GM23338 (cell line): ENCODE data around the gene MT1B. TPM values are rescaled to one million over a fixed set of nuclear protein-coding genes. Genes with fewer than 3 reads are reported as not detected.

Experiments
- ATAC-seq: fragments of 200-7000 bp; cut with Tn5 transposase; 3 replicates; pipeline ENCODE4 v1.9.1; 2020
- DNase-seq: peaks from one replicate; pipeline ENCODE4 v3.0.0-alpha.2; 2015; ENCODE audit warnings: low spot score
- H2AFZ ChIP-seq: fragments of 200-600 bp; sonication (generic); 2 replicates; pipeline ENCODE4 v1.8.0; 2016; ENCODE audit warnings: antibody characterized with exemption, mild to moderate bottlenecking, moderate library complexity
- H3F3A ChIP-seq: fragments of 200-600 bp; sonication (generic); replicated peaks from 2 replicates; pipeline ENCODE4 v1.8.0; 2017; ENCODE audit warnings: antibody characterized with exemption, mixed run types, low read depth
- H3K27ac ChIP-seq: fragments of 200-600 bp; sonication (generic); 2 replicates; pipeline ENCODE4 v1.6.1; 2016; ENCODE audit warnings: low read depth
- H3K27me3 ChIP-seq: fragments of 200-600 bp; sonication (generic); 2 replicates; pipeline ENCODE4 v1.8.0; 2016; ENCODE audit warnings: mild to moderate bottlenecking, mixed run types, moderate library complexity; ENCODE audit not compliant: insufficient read depth
- H3K36me3 ChIP-seq: fragments of 200-600 bp; sonication (generic); 2 replicates; pipeline ENCODE4 v1.8.0; 2016; ENCODE audit warnings: mild to moderate bottlenecking; ENCODE audit not compliant: insufficient read depth
- H3K4me1 ChIP-seq: fragments of 200-600 bp; sonication (generic); 2 replicates; pipeline ENCODE4 v1.8.0; 2016; ENCODE audit warnings: mild to moderate bottlenecking, moderate library complexity; ENCODE audit not compliant: insufficient read depth
- H3K4me2 ChIP-seq: fragments of 200-600 bp; sonication (generic); 2 replicates; pipeline ENCODE4 v1.7.1; 2017; ENCODE audit warnings: mixed run types
- H3K4me3 ChIP-seq: fragments of 200-600 bp; sonication (generic); 2 replicates; pipeline ENCODE4 v1.6.1; 2016; ENCODE audit warnings: mixed run types
- H3K79me2 ChIP-seq: fragments of 200-600 bp; sonication (generic); replicated peaks from 2 replicates; pipeline ENCODE4 v1.8.0; 2017; ENCODE audit warnings: mild to moderate bottlenecking; ENCODE audit not compliant: insufficient read depth
- H3K9me2 ChIP-seq: fragments of 200-600 bp; sonication (generic); 2 replicates; pipeline ENCODE4 v1.8.0; 2017; ENCODE audit not compliant: insufficient read depth
- H4K20me1 ChIP-seq: fragments of 200-600 bp; sonication (generic); replicated peaks from 2 replicates; pipeline ENCODE4 v1.8.0; 2017; ENCODE audit warnings: mild to moderate bottlenecking; ENCODE audit not compliant: insufficient read depth
- H3K27ac Mint-ChIP-seq: 2 replicates; pipeline ENCODE4 v1.8.0; 2020; ENCODE audit warnings: inconsistent platforms, mild to moderate bottlenecking, moderate library complexity, mixed read lengths
- H3K27me3 Mint-ChIP-seq: 3 replicates; pipeline ENCODE4 v1.8.0; 2022; ENCODE audit warnings: low read depth, mild to moderate bottlenecking, moderate library complexity, mixed read lengths, inconsistent platforms; ENCODE audit not compliant: insufficient read depth, poor library complexity
- H3K36me3 Mint-ChIP-seq: 3 replicates; pipeline ENCODE4 v1.8.0; 2021; ENCODE audit warnings: low read depth, mild to moderate bottlenecking, inconsistent platforms, moderate library complexity, mixed read lengths
- H3K4me1 Mint-ChIP-seq: 3 replicates; pipeline ENCODE4 v1.8.0; 2020; ENCODE audit warnings: mild to moderate bottlenecking, inconsistent platforms, mixed read lengths
- H3K4me3 Mint-ChIP-seq: 3 replicates; pipeline ENCODE4 v1.8.0; 2021; ENCODE audit warnings: moderate library complexity, mild to moderate bottlenecking, inconsistent platforms, mixed read lengths
- H3K9me3 Mint-ChIP-seq: 3 replicates; pipeline ENCODE4 v1.8.0; 2020; ENCODE audit warnings: moderate library complexity, mild to moderate bottlenecking, inconsistent platforms, mixed read lengths
- CREB1 ChIP-seq: fragments of 250-450 bp; sonication (Bioruptor Pico); IDR thresholded peaks from 2 replicates; pipeline ENCODE4 v1.5.0; 2020; ENCODE audit warnings: low read depth, mild to moderate bottlenecking, moderate library complexity
- JUNB ChIP-seq: IDR thresholded peaks from one replicate; pipeline ENCODE4 v1.6.1; 2016; ENCODE audit warnings: antibody characterized with exemption; ENCODE audit not compliant: unreplicated experiment
- NANOG ChIP-seq: IDR thresholded peaks from 2 replicates; pipeline ENCODE4 v1.6.1; 2016; ENCODE audit warnings: antibody characterized with exemption, borderline replicate concordance
- POLR2AphosphoS5 ChIP-seq: IDR thresholded peaks from 2 replicates; pipeline ENCODE4 v1.6.1; 2016; ENCODE audit warnings: antibody characterized with exemption, low read depth
- STAT1 ChIP-seq: IDR thresholded peaks from one replicate; pipeline ENCODE4 v1.6.1; 2016; ENCODE audit warnings: antibody characterized with exemption; ENCODE audit not compliant: unreplicated experiment
- ZNF114 ChIP-seq: fragments of 250-450 bp; sonication (Bioruptor Pico); IDR thresholded peaks from 2 replicates; pipeline ENCODE4 v1.5.0; 2020; ENCODE audit warnings: mild to moderate bottlenecking, moderate library complexity
- ZNF331 ChIP-seq: fragments of 250-450 bp; sonication (Bioruptor Pico); IDR thresholded peaks from 2 replicates; pipeline ENCODE4 v1.5.0; 2020; ENCODE audit warnings: low read depth, mild to moderate bottlenecking, moderate library complexity
- polyA plus RNA-seq: library from polyadenylated mRNA; unstranded; fragments of >200 nt; fragmentation: Nextera tagmentation; extraction: Ambion mirVana; gene quantifications from 2 replicates; pipeline ENCODE4 v1.2.1, GENCODE V29; 2016
- total RNA-seq: library from RNA; depleted of rRNA; stranded (reverse); fragments of >200 nt; shearing (Covaris generic); gene quantifications from 2 replicates; pipeline ENCODE4 v1.2.3, GENCODE V29; 2014
- TF ChIP-seq, protein P1 (sequence below), 2 experiments: fragments of 200-600 bp in 1 of 2; sonication (generic) in 1 of 2; conservative IDR thresholded peaks; 2 replicates each; pipeline versions ENCODE4 v1.5.1 to v1.6.1; 2016 to 2017; ENCODE audit warnings: antibody characterized with exemption in 2 of 2, low read depth in 2 of 2, mild to moderate bottlenecking in 2 of 2, moderate library complexity in 1 of 2
- TF ChIP-seq, protein P2 (sequence below): fragments of 250-450 bp; sonication (Bioruptor Pico); IDR thresholded peaks from 2 replicates; pipeline ENCODE4 v1.5.0; 2020; ENCODE audit warnings: mild to moderate bottlenecking, moderate library complexity
- TF ChIP-seq, protein P3 (sequence below): IDR thresholded peaks from one replicate; pipeline ENCODE4 v1.6.1; 2018; ENCODE audit warnings: antibody characterized with exemption; ENCODE audit not compliant: unreplicated experiment
- TF ChIP-seq, protein P4 (sequence below): IDR thresholded peaks from 2 replicates; pipeline ENCODE4 v1.6.1; 2016; ENCODE audit warnings: antibody characterized with exemption

The MT1B gene
- total and polyA plus RNA-seq, 2 experiments from 2014 or later = not detected

DNA sequence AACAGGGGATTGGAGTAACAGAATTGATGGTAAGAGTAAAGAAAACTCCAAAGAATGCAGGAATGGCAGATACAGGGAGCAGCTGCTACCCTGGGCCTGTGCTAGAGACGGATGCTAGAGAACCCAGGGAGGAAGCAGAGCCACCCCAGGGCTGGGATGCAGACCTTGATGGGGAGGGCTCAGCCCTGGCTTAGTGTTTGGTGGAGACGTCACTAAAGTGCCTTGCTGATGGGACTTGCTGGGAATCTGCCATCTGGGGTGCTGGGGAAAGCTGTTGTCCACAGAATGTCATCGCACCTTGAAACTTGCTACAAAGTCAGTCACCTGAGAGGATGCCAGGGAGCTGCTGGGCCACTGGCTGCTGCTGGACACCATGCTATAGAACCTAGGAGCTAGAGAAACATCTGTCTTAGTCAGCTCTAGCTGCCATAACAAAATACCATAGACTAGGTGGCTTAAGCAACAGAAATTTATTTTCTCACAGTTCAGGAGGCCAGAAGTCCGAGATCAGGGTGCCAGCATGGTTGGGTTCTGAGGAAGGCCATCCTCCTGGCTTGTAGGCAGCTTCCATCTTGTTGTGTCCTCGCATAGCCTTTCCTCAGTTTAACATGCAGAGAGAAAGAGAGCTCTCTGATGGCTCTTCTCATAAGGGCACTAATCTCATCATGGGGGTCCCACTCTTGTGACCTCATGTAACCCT lies 45.9 kb downstream of the MT1B start:
- H3K36me3 Mint-ChIP-seq = peaks cover 3% of the 10 kb centered on the region; the same call in 1 of the 3 replicates
- ATAC-seq = no peak

More for the DNA sequence above, 45.9 kb downstream of the MT1B start:
- Histone ChIP-seq H3K9me2 (no peaks in the 10 kb centered on the region), H3K4me1 (peaks cover 7% of the 10 kb centered on the region; the same call in 1 of the 2 replicates), H3K4me2 (no peak overlapping the region), H3F3A (0 out of 2 replicates have a peak, but pooled peaks cover under 1% of the 10 kb centered on the region), H4K20me1 (no peaks in the 10 kb centered on the region), H3K27ac (no peak overlapping the region), H3K36me3 (no peaks in the 10 kb centered on the region), H3K4me3 (no peak overlapping the region), H3K27me3 (no peaks in the 10 kb centered on the region), H3K79me2 (no peaks in the 10 kb centered on the region), H2AFZ (no peak overlapping the region)
- Mint-ChIP-seq H3K4me1 (peaks cover 11% of the 10 kb centered on the region), H3K4me3 (no peak overlapping the region), H3K27ac (no peak overlapping the region), H3K27me3 (peaks cover 5% of the 10 kb centered on the region), H3K9me3 (peaks cover 17% of the 10 kb centered on the region)
- TF ChIP-seq JUNB = no peak
- TF ChIP-seq STAT1 = no peak
- no peak for TF ChIP-seq CREB1
- no peak for TF ChIP-seq NANOG
- no peak for TF ChIP-seq ZNF114
- TF ChIP-seq, protein P1, sequence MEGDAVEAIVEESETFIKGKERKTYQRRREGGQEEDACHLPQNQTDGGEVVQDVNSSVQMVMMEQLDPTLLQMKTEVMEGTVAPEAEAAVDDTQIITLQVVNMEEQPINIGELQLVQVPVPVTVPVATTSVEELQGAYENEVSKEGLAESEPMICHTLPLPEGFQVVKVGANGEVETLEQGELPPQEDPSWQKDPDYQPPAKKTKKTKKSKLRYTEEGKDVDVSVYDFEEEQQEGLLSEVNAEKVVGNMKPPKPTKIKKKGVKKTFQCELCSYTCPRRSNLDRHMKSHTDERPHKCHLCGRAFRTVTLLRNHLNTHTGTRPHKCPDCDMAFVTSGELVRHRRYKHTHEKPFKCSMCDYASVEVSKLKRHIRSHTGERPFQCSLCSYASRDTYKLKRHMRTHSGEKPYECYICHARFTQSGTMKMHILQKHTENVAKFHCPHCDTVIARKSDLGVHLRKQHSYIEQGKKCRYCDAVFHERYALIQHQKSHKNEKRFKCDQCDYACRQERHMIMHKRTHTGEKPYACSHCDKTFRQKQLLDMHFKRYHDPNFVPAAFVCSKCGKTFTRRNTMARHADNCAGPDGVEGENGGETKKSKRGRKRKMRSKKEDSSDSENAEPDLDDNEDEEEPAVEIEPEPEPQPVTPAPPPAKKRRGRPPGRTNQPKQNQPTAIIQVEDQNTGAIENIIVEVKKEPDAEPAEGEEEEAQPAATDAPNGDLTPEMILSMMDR (conservative IDR thresholded peaks at IDR 0.05; ENCODE audit: low read depth in 2 of 2) = no peak
- TF ChIP-seq, protein P2, sequence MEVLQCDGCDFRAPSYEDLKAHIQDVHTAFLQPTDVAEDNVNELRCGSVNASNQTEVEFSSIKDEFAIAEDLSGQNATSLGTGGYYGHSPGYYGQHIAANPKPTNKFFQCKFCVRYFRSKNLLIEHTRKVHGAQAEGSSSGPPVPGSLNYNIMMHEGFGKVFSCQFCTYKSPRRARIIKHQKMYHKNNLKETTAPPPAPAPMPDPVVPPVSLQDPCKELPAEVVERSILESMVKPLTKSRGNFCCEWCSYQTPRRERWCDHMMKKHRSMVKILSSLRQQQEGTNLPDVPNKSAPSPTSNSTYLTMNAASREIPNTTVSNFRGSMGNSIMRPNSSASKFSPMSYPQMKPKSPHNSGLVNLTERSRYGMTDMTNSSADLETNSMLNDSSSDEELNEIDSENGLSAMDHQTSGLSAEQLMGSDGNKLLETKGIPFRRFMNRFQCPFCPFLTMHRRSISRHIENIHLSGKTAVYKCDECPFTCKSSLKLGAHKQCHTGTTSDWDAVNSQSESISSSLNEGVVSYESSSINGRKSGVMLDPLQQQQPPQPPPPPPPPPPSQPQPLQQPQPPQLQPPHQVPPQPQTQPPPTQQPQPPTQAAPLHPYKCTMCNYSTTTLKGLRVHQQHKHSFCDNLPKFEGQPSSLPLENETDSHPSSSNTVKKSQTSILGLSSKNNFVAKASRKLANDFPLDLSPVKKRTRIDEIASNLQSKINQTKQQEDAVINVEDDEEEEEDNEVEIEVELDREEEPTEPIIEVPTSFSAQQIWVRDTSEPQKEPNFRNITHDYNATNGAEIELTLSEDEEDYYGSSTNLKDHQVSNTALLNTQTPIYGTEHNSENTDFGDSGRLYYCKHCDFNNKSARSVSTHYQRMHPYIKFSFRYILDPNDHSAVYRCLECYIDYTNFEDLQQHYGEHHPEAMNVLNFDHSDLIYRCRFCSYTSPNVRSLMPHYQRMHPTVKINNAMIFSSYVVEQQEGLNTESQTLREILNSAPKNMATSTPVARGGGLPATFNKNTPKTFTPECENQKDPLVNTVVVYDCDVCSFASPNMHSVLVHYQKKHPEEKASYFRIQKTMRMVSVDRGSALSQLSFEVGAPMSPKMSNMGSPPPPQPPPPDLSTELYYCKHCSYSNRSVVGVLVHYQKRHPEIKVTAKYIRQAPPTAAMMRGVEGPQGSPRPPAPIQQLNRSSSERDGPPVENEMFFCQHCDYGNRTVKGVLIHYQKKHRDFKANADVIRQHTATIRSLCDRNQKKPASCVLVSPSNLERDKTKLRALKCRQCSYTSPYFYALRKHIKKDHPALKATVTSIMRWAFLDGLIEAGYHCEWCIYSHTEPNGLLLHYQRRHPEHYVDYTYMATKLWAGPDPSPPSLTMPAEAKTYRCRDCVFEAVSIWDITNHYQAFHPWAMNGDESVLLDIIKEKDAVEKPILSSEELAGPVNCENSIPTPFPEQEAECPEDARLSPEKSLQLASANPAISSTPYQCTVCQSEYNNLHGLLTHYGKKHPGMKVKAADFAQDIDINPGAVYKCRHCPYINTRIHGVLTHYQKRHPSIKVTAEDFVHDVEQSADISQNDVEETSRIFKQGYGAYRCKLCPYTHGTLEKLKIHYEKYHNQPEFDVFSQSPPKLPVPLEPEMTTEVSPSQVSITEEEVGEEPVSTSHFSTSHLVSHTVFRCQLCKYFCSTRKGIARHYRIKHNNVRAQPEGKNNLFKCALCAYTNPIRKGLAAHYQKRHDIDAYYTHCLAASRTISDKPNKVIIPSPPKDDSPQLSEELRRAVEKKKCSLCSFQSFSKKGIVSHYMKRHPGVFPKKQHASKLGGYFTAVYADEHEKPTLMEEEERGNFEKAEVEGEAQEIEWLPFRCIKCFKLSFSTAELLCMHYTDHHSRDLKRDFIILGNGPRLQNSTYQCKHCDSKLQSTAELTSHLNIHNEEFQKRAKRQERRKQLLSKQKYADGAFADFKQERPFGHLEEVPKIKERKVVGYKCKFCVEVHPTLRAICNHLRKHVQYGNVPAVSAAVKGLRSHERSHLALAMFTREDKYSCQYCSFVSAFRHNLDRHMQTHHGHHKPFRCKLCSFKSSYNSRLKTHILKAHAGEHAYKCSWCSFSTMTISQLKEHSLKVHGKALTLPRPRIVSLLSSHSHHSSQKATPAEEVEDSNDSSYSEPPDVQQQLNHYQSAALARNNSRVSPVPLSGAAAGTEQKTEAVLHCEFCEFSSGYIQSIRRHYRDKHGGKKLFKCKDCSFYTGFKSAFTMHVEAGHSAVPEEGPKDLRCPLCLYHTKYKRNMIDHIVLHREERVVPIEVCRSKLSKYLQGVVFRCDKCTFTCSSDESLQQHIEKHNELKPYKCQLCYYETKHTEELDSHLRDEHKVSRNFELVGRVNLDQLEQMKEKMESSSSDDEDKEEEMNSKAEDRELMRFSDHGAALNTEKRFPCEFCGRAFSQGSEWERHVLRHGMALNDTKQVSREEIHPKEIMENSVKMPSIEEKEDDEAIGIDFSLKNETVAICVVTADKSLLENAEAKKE (CRISPR knock-in tag) = no peak
- TF ChIP-seq, protein P3, sequence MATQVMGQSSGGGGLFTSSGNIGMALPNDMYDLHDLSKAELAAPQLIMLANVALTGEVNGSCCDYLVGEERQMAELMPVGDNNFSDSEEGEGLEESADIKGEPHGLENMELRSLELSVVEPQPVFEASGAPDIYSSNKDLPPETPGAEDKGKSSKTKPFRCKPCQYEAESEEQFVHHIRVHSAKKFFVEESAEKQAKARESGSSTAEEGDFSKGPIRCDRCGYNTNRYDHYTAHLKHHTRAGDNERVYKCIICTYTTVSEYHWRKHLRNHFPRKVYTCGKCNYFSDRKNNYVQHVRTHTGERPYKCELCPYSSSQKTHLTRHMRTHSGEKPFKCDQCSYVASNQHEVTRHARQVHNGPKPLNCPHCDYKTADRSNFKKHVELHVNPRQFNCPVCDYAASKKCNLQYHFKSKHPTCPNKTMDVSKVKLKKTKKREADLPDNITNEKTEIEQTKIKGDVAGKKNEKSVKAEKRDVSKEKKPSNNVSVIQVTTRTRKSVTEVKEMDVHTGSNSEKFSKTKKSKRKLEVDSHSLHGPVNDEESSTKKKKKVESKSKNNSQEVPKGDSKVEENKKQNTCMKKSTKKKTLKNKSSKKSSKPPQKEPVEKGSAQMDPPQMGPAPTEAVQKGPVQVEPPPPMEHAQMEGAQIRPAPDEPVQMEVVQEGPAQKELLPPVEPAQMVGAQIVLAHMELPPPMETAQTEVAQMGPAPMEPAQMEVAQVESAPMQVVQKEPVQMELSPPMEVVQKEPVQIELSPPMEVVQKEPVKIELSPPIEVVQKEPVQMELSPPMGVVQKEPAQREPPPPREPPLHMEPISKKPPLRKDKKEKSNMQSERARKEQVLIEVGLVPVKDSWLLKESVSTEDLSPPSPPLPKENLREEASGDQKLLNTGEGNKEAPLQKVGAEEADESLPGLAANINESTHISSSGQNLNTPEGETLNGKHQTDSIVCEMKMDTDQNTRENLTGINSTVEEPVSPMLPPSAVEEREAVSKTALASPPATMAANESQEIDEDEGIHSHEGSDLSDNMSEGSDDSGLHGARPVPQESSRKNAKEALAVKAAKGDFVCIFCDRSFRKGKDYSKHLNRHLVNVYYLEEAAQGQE = no peak
- no peak for TF ChIP-seq POLR2AphosphoS5
- TF ChIP-seq, protein P4, sequence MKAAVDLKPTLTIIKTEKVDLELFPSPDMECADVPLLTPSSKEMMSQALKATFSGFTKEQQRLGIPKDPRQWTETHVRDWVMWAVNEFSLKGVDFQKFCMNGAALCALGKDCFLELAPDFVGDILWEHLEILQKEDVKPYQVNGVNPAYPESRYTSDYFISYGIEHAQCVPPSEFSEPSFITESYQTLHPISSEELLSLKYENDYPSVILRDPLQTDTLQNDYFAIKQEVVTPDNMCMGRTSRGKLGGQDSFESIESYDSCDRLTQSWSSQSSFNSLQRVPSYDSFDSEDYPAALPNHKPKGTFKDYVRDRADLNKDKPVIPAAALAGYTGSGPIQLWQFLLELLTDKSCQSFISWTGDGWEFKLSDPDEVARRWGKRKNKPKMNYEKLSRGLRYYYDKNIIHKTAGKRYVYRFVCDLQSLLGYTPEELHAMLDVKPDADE = no peak
- no peak for TF ChIP-seq ZNF331 (CRISPR knock-in tag)
- DNase-seq = no peak
